ENCODE measurements around the gene DLL4. TPM values are rescaled to one million over a fixed set of nuclear protein-coding genes. Genes with fewer than 3 reads are reported as not detected.

The DLL4 gene
- polyA plus RNA-seq, 4 donors = 0.81 to 14.4 (median 7.3) TPM

- DNase-seq = peak; percentile 57 to 73
- 19 to 52% (median 26%) methylated on average over 11 of the region's 11 CpGs for WGBS, 3 donors
- Histone ChIP-seq H3K27ac (ENCODE audit: low read depth in 1 of 3, low read length in 2 of 3) (peak overlapping the region; percentile 49 to 84 (median 76)), H3K4me1 (ENCODE audit: control insufficient read depth in 3 of 3, insufficient read depth in 2 of 3, low read depth in 1 of 3, low read length in 2 of 3) (peaks cover 2 to 67% (median 9%) of the 10 kb centered on the region in 3 donors), H3K36me3 (ENCODE audit: control insufficient read depth in 3 of 3, insufficient read depth in 2 of 3, low read depth in 1 of 3, low read length in 3 of 3) (peaks cover 0 to 49% (median 0%) of the 10 kb centered on the region in 3 donors), H3K27me3 (ENCODE audit: control insufficient read depth in 3 of 3, insufficient read depth in 3 of 3, low read length in 3 of 3) (peaks cover 2 to 34% (median 4%) of the 10 kb centered on the region in 3 donors), H3K9me3 (ENCODE audit: control insufficient read depth in 2 of 2, insufficient read depth in 1 of 2, low read depth in 1 of 2, low read length in 1 of 2) (no peaks in the 10 kb centered on the region), H3K4me3 (ENCODE audit: low read depth in 1 of 3, low read length in 3 of 3) (peak overlapping the region in 1 of 3 donors; percentile 59)
- FAIRE-seq = no peak
Observed at GRCh38 chr15:40932649-40933516, 3.7 kb downstream of the DLL4 start.

- Histone ChIP-seq H3K4me1 (ENCODE audit: control insufficient read depth in 3 of 3, insufficient read depth in 2 of 3, low read depth in 1 of 3, low read length in 2 of 3) (peaks cover 2 to 62% (median 9%) of the 10 kb centered on the region in 3 donors), H3K4me3 (ENCODE audit: low read depth in 1 of 3, low read length in 3 of 3) (no peak overlapping the region), H3K27ac (ENCODE audit: low read depth in 1 of 3, low read length in 2 of 3) (peak overlapping the region in 2 of 3 donors; percentile 25 to 84), H3K36me3 (ENCODE audit: control insufficient read depth in 3 of 3, insufficient read depth in 2 of 3, low read depth in 1 of 3, low read length in 3 of 3) (peaks cover 0 to 55% (median 0%) of the 10 kb centered on the region in 3 donors), H3K9me3 (ENCODE audit: control insufficient read depth in 2 of 2, insufficient read depth in 1 of 2, low read depth in 1 of 2, low read length in 1 of 2) (no peaks in the 10 kb centered on the region), H3K27me3 (ENCODE audit: control insufficient read depth in 3 of 3, insufficient read depth in 3 of 3, low read length in 3 of 3) (peaks cover 2 to 27% (median 4%) of the 10 kb centered on the region in 3 donors)
- WGBS, 3 donors = 21 to 49% (median 30%) methylated on average over 3 of the region's 3 CpGs
- peak; percentile 67 to 84 for DNase-seq
- FAIRE-seq = no peak
Observed at GRCh38 chr15:40933517-40933902, 4.4 kb downstream of the DLL4 start.

GRCh38 chr15:40934457-40934856 lies 5.3 kb downstream of the DLL4 start:
- Histone ChIP-seq H3K27me3 (ENCODE audit: control insufficient read depth in 3 of 3, insufficient read depth in 3 of 3, low read length in 3 of 3) (peaks cover 0 to 18% (median 2%) of the 10 kb centered on the region in 3 donors), H3K36me3 (ENCODE audit: control insufficient read depth in 3 of 3, insufficient read depth in 2 of 3, low read depth in 1 of 3, low read length in 3 of 3) (peaks cover 0 to 62% (median 0%) of the 10 kb centered on the region in 3 donors), H3K4me3 (ENCODE audit: low read depth in 1 of 3, low read length in 3 of 3) (no peak overlapping the region), H3K9me3 (ENCODE audit: control insufficient read depth in 2 of 2, insufficient read depth in 1 of 2, low read depth in 1 of 2, low read length in 1 of 2) (no peaks in the 10 kb centered on the region), H3K27ac (ENCODE audit: low read depth in 1 of 3, low read length in 2 of 3) (no peak overlapping the region), H3K4me1 (ENCODE audit: control insufficient read depth in 3 of 3, insufficient read depth in 2 of 3, low read depth in 1 of 3, low read length in 2 of 3) (peaks cover 2 to 58% (median 7%) of the 10 kb centered on the region in 3 donors)
- FAIRE-seq (no peak), DNase-seq (no peak)
- WGBS, 3 donors = 44 to 83% (median 67%) methylated on average over 6 of the region's 6 CpGs

- Histone ChIP-seq H3K27ac (ENCODE audit: low read depth in 1 of 3, low read length in 2 of 3) (no peak overlapping the region), H3K4me1 (ENCODE audit: control insufficient read depth in 3 of 3, insufficient read depth in 2 of 3, low read depth in 1 of 3, low read length in 2 of 3) (peaks cover 0 to 51% (median 4%) of the 10 kb centered on the region in 3 donors), H3K36me3 (ENCODE audit: control insufficient read depth in 3 of 3, insufficient read depth in 2 of 3, low read depth in 1 of 3, low read length in 3 of 3) (peaks cover 0 to 68% (median 0%) of the 10 kb centered on the region in 3 donors), H3K9me3 (ENCODE audit: control insufficient read depth in 2 of 2, insufficient read depth in 1 of 2, low read depth in 1 of 2, low read length in 1 of 2) (no peaks in the 10 kb centered on the region), H3K27me3 (ENCODE audit: control insufficient read depth in 3 of 3, insufficient read depth in 3 of 3, low read length in 3 of 3) (peaks cover 0 to 2% (median 0%) of the 10 kb centered on the region in 3 donors), H3K4me3 (ENCODE audit: low read depth in 1 of 3, low read length in 3 of 3) (no peak overlapping the region)
- no peak for FAIRE-seq
- WGBS, 3 donors = 90 to 94% (median 92%) methylated on average over 31 of the region's 31 CpGs
- no peak for DNase-seq
Observed at GRCh38 chr15:40936234-40936708, 7.1 kb downstream of the DLL4 start.

- Histone ChIP-seq H3K9me3 (ENCODE audit: control insufficient read depth in 2 of 2, insufficient read depth in 1 of 2, low read depth in 1 of 2, low read length in 1 of 2) (no peaks in the 10 kb centered on the region), H3K27me3 (ENCODE audit: control insufficient read depth in 3 of 3, insufficient read depth in 3 of 3, low read length in 3 of 3) (no peaks in the 10 kb centered on the region), H3K27ac (ENCODE audit: low read depth in 1 of 3, low read length in 2 of 3) (no peak overlapping the region), H3K4me3 (ENCODE audit: low read depth in 1 of 3, low read length in 3 of 3) (no peak overlapping the region), H3K36me3 (ENCODE audit: control insufficient read depth in 3 of 3, insufficient read depth in 2 of 3, low read depth in 1 of 3, low read length in 3 of 3) (peaks cover 0 to 61% (median 0%) of the 10 kb centered on the region in 3 donors), H3K4me1 (ENCODE audit: control insufficient read depth in 3 of 3, insufficient read depth in 2 of 3, low read depth in 1 of 3, low read length in 2 of 3) (peaks cover 0 to 45% (median 4%) of the 10 kb centered on the region in 3 donors)
- WGBS, 3 donors = 82 to 89% (median 82%) methylated on average over 15 of the region's 15 CpGs
- no peak for FAIRE-seq
- no peak for DNase-seq
Observed at GRCh38 chr15:40936709-40937666, 7.8 kb downstream of the DLL4 start.

GRCh38 chr15:40937762-40938535 lies 8.8 kb downstream of the DLL4 start:
- H3K27me3 ChIP-seq (ENCODE audit: control insufficient read depth in 3 of 3, insufficient read depth in 3 of 3, low read length in 3 of 3) = no peaks in the 10 kb centered on the region
- no peak overlapping the region for H3K4me3 ChIP-seq (ENCODE audit: low read depth in 1 of 3, low read length in 3 of 3)
- H3K36me3 ChIP-seq (ENCODE audit: control insufficient read depth in 3 of 3, insufficient read depth in 2 of 3, low read depth in 1 of 3, low read length in 3 of 3) = peaks cover 0 to 57% (median 0%) of the 10 kb centered on the region in 3 donors
- no peaks in the 10 kb centered on the region for H3K9me3 ChIP-seq (ENCODE audit: control insufficient read depth in 2 of 2, insufficient read depth in 1 of 2, low read depth in 1 of 2, low read length in 1 of 2)
- 67 to 70% (median 68%) methylated on average over 18 to 19 of the region's 19 CpGs for WGBS, 3 donors
- H3K4me1 ChIP-seq (ENCODE audit: control insufficient read depth in 3 of 3, insufficient read depth in 2 of 3, low read depth in 1 of 3, low read length in 2 of 3) = peaks cover 0 to 46% (median 2%) of the 10 kb centered on the region in 3 donors
- DNase-seq (peak in 1 of 2 donors; percentile 49), FAIRE-seq (no peak)
- H3K27ac ChIP-seq (ENCODE audit: low read depth in 1 of 3, low read length in 2 of 3) = no peak overlapping the region

- H3K27ac ChIP-seq (ENCODE audit: low read depth in 1 of 3, low read length in 2 of 3) = no peak overlapping the region
- no peak for FAIRE-seq
- DNase-seq = no peak
- no peaks in the 10 kb centered on the region for H3K27me3 ChIP-seq (ENCODE audit: control insufficient read depth in 3 of 3, insufficient read depth in 3 of 3, low read length in 3 of 3)
- H3K4me1 ChIP-seq (ENCODE audit: control insufficient read depth in 3 of 3, insufficient read depth in 2 of 3, low read depth in 1 of 3, low read length in 2 of 3) = peaks cover 0 to 42% (median 0%) of the 10 kb centered on the region in 3 donors
- H3K4me3 ChIP-seq (ENCODE audit: low read depth in 1 of 3, low read length in 3 of 3) = no peak overlapping the region
- H3K36me3 ChIP-seq (ENCODE audit: control insufficient read depth in 3 of 3, insufficient read depth in 2 of 3, low read depth in 1 of 3, low read length in 3 of 3) = peaks cover 0 to 56% (median 0%) of the 10 kb centered on the region in 3 donors
- no peaks in the 10 kb centered on the region for H3K9me3 ChIP-seq (ENCODE audit: control insufficient read depth in 2 of 2, insufficient read depth in 1 of 2, low read depth in 1 of 2, low read length in 1 of 2)
- 88 to 91% (median 89%) methylated on average over 6 of the region's 6 CpGs for WGBS, 3 donors
Observed at GRCh38 chr15:40938536-40938870, 9.4 kb downstream of the DLL4 start.
